Gastrocnemius medialis (tissue), 4 donors: Measurements from ENCODE around the gene AGAP1.

Experiments used
- POLR2A ChIP-seq, 2 donors: fragments of 450-650 bp; IDR thresholded peaks; one replicate each; pipeline ENCODE4 v1.6.1; 2017; ENCODE audit warnings: antibody characterized with exemption in 2 of 2, mild to moderate bottlenecking in 2 of 2, moderate library complexity in 2 of 2
- TF ChIP-seq, protein P1 (sequence below), 5 experiments: fragments of 450-650 bp in 3 of 5; fragments of 200-600 bp in 2 of 5; sonication (generic) in 2 of 5; IDR thresholded peaks in 4 of 5; conservative IDR thresholded peaks in 1 of 5; 1 replicate in 4 of 5; 2 replicates in 1 of 5; pipeline ENCODE4 v1.5.1; 2016 to 2019; ENCODE audit warnings: antibody characterized with exemption in 5 of 5, mild to moderate bottlenecking in 3 of 5, moderate library complexity in 3 of 5

DNA sequence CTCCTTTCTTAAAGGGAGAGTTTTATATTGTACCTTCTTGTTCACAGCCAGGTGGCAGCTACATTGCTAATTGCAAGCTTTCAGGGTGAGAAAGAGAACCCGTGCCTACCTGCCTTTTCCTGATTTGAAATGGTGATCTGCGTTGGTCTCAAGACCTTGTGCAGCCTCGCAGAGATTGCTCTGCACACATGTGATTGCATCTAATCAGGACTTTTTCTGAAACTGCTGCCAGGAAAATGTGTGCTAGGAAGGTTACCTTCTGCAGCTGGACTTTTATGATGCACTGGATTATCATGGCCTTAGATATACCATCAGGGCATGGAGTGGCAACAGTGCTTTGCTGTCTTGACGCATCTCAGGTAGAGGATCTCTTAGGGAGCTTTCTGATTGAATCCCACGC is 45.1 kb downstream of the AGAP1 start:
- TF ChIP-seq, protein P1, sequence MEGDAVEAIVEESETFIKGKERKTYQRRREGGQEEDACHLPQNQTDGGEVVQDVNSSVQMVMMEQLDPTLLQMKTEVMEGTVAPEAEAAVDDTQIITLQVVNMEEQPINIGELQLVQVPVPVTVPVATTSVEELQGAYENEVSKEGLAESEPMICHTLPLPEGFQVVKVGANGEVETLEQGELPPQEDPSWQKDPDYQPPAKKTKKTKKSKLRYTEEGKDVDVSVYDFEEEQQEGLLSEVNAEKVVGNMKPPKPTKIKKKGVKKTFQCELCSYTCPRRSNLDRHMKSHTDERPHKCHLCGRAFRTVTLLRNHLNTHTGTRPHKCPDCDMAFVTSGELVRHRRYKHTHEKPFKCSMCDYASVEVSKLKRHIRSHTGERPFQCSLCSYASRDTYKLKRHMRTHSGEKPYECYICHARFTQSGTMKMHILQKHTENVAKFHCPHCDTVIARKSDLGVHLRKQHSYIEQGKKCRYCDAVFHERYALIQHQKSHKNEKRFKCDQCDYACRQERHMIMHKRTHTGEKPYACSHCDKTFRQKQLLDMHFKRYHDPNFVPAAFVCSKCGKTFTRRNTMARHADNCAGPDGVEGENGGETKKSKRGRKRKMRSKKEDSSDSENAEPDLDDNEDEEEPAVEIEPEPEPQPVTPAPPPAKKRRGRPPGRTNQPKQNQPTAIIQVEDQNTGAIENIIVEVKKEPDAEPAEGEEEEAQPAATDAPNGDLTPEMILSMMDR (IDR thresholded peaks at IDR 0.05 in 4 of 5, conservative IDR thresholded peaks at IDR 0.05 in 1 of 5), result no peak
- no peak for TF ChIP-seq POLR2A (IDR thresholded peaks at IDR 0.05)
